ENCODE data around the gene GPC5. TPM values are rescaled to one million over a fixed set of nuclear protein-coding genes. Genes with fewer than 3 reads are reported as not detected.

GPC5 gene
- total RNA-seq, 1 experiment from 2014 or later: 0.15 TPM

DNA sequence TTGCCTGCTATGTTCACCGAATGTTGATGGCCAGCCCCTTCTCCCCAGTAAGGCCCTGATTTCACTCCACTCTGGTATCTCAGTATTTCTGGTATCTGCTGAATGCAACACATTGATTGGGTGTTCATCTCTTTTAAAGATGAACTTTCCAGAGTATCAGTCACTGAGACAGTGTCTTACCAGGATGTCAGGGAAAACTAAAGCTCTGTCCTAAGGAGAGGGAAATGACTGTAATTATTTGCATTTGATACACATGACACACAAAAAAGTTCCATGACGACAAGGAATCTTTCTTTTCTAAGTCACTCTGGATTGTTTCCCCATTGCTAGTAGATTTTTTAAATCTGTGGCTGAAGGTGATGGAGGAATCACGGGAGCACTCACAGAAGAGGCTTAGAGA is 2.2 kb downstream of the GPC5 start:
- H3K27ac Mint-ChIP-seq: no peak overlapping the region
- Histone ChIP-seq H3K18ac (ENCODE audit: insufficient read length, low read depth, low read length) (no peak overlapping the region), H3K79me1 (ENCODE audit: insufficient read depth, low read depth, low read length, poor library complexity, severe bottlenecking) (no peaks in the 10 kb centered on the region), H4K5ac (ENCODE audit: insufficient read length, low read depth, low read length) (no peak overlapping the region), H3K4me2 (ENCODE audit: insufficient read depth, insufficient read length, low read length) (no peak overlapping the region), H3K4me1 (ENCODE audit: insufficient read depth, low read length) (no peaks in the 10 kb centered on the region), H3K9ac (ENCODE audit: extremely low read depth, insufficient read length, low read length) (no peak overlapping the region), H3K23ac (ENCODE audit: insufficient read length, low read depth, low read length) (no peak overlapping the region), H2BK15ac (ENCODE audit: low read depth, low read length) (no peak overlapping the region), H2AK5ac (ENCODE audit: insufficient read length, low read length) (no peak overlapping the region), H4K20me1 (ENCODE audit: control insufficient read depth, insufficient read depth, insufficient read length) (no peaks in the 10 kb centered on the region), H3K56ac (ENCODE audit: insufficient read length, low read depth, low read length) (no peak overlapping the region), H3K23me2 (ENCODE audit: insufficient read length, low read depth, low read length, poor library complexity, severe bottlenecking) (peaks cover 7% of the 10 kb centered on the region), H2BK120ac (ENCODE audit: low read depth, low read length, poor library complexity, severe bottlenecking) (no peak overlapping the region), H3K9me3 (ENCODE audit: control insufficient read depth, low read depth, low read length) (no peaks in the 10 kb centered on the region), H3K14ac (ENCODE audit: insufficient read depth, low read length) (no peak overlapping the region), H3K27me3 (ENCODE audit: insufficient read depth, low read length) (peaks cover 12% of the 10 kb centered on the region), H3K79me2 (ENCODE audit: insufficient read depth, low read length) (no peaks in the 10 kb centered on the region), H3K4ac (ENCODE audit: low read depth, low read length) (no peak overlapping the region), H2BK20ac (ENCODE audit: low read depth, low read length, poor library complexity, severe bottlenecking) (no peak overlapping the region), H2AFZ (ENCODE audit: low read length) (no peak overlapping the region), H4K91ac (ENCODE audit: insufficient read length, low read depth, low read length) (no peak overlapping the region), H3T11ph (ENCODE audit: low read length) (no peak overlapping the region), H2BK5ac (ENCODE audit: insufficient read length, low read length) (no peak overlapping the region), H2BK12ac (ENCODE audit: insufficient read length, low read depth, low read length) (no peak overlapping the region), H4K8ac (replicated peaks; ENCODE audit: insufficient read length, low read depth, low read length) (no peak overlapping the region), H3K27ac (ENCODE audit: insufficient read length, low read depth, low read length) (no peak overlapping the region)
- peaks cover 4 to 6% of the 10 kb centered on the region in 2 experiments; a peak in 3 of 4 replicates for H3K4me1 Mint-ChIP-seq
- TF ChIP-seq, protein P1, sequence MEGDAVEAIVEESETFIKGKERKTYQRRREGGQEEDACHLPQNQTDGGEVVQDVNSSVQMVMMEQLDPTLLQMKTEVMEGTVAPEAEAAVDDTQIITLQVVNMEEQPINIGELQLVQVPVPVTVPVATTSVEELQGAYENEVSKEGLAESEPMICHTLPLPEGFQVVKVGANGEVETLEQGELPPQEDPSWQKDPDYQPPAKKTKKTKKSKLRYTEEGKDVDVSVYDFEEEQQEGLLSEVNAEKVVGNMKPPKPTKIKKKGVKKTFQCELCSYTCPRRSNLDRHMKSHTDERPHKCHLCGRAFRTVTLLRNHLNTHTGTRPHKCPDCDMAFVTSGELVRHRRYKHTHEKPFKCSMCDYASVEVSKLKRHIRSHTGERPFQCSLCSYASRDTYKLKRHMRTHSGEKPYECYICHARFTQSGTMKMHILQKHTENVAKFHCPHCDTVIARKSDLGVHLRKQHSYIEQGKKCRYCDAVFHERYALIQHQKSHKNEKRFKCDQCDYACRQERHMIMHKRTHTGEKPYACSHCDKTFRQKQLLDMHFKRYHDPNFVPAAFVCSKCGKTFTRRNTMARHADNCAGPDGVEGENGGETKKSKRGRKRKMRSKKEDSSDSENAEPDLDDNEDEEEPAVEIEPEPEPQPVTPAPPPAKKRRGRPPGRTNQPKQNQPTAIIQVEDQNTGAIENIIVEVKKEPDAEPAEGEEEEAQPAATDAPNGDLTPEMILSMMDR (conservative IDR thresholded peaks at IDR 0.05): no peak
- no peak for DNase-seq
- H3K36me3 Mint-ChIP-seq (ENCODE audit: insufficient read depth in 1 of 3, low read depth in 3 of 3): no peaks in the 10 kb centered on the region
- H3K9me3 Mint-ChIP-seq: peaks cover 3 to 6% of the 10 kb centered on the region in 2 experiments; a peak in 2 of 5 replicates
- no peak overlapping the region for H3K4me3 Mint-ChIP-seq
- H3K27me3 Mint-ChIP-seq (ENCODE audit: low read depth): peaks cover 77% of the 10 kb centered on the region
- WGBS (ENCODE audit: extremely low coverage, insufficient read length, low lambda C conversion rate): no CpG with 5 or more reads among the region's 3 CpGs

All from H9 (cell line).